Activated CD4-positive, alpha-beta memory T cell treated with anti-CD3 and anti-CD28 coated beads for 36 hours (primary cell): ENCODE results near the gene SUPT3H. TPM values are rescaled to one million over a fixed set of nuclear protein-coding genes. Genes with fewer than 3 reads are reported as not detected.

Experiments
- CTCF ChIA-PET: fragments of 350-600 bp; sonication (Branson Sonifier 250); formaldehyde crosslinking; loops from one replicate; lab custom pipeline; 2021; ENCODE audit warnings: antibody characterized with exemption, inconsistent platforms; lab: Charles Lee
- POLR2A ChIA-PET: fragments of 350-600 bp; sonication (Branson Sonifier 250); formaldehyde crosslinking; loops from one replicate; lab custom pipeline; 2021; ENCODE audit warnings: antibody characterized with exemption; lab: Charles Lee
- DNase-seq: peaks from one replicate; pipeline ENCODE4 v3.0.0-alpha.2; 2020
- H3K27ac Mint-ChIP-seq: one replicate; pipeline ENCODE4 v1.8.0; 2021; ENCODE audit warnings: mixed read lengths
- H3K27me3 Mint-ChIP-seq: one replicate; pipeline ENCODE4 v1.8.0; 2021; ENCODE audit warnings: mixed read lengths
- H3K36me3 Mint-ChIP-seq: one replicate; pipeline ENCODE4 v1.8.0; 2021; ENCODE audit warnings: mixed read lengths
- H3K4me1 Mint-ChIP-seq: one replicate; pipeline ENCODE4 v1.8.0; 2021; ENCODE audit warnings: low read depth, mixed read lengths
- H3K4me3 Mint-ChIP-seq: one replicate; pipeline ENCODE4 v1.8.0; 2021; ENCODE audit warnings: mild to moderate bottlenecking, mixed read lengths
- H3K9me3 Mint-ChIP-seq: one replicate; pipeline ENCODE4 v1.8.0; 2021; ENCODE audit warnings: mixed read lengths
- intact Hi-C: fragments of 100-400 bp; cut with micrococcal nuclease; formaldehyde crosslinking; loops from one replicate; pipeline ENCODE4 v1.15.1; 2023
- total RNA-seq, 2 experiments: library from RNA; stranded (reverse); gene quantifications; one replicate each; pipeline ENCODE4 v1.2.3, GENCODE V29; 2021

The SUPT3H gene
- total RNA-seq, 2 experiments from 2014 or later = 17.4 to 18.2 TPM

DNA sequence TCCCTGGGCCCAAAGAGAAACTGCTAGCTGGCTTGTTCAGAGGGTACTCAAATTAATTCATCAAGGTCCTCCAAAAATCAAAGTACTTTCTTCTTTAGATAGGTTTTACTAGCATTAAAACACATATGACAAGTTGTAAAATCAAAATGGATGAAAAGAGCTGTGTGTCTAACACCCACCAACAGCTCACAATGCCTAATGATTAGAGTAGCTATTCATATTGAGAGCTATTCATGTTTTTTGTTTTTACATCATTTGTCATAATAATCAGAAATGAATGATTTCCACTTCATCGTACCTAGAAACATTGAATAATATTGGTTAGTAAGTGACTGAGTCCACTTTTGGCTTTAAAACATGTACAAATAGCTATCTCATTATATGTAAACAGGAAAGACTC lies 339.5 kb downstream of the SUPT3H start:
- CTCF ChIA-PET = no interaction called here
- peaks cover 4% of the 10 kb centered on the region for H3K4me1 Mint-ChIP-seq
- intact Hi-C loops = no loop called here

DNA sequence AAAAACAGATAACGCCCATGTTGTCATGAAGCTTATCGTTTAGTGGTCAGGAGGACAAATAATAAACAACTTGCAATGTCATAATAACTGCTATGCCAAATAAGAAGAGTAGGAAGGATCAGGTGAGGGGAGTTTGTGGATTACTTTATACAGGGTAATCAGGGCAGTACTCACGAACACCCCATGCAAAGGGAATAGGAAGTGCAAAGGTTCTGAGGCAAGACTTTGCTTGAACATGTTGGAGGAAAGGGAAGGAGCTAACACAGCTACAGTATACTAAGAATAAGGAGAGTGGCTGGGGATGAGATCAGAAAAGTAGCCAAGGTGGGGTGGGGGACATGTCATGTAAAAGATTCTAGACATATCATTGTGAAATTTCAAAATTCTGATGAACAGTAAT lies 341.6 kb downstream of the SUPT3H start:
- no peak for DNase-seq
- ChIA-PET POLR2A (no interaction called here), CTCF (no interaction called here)
- H3K36me3 Mint-ChIP-seq = no peaks in the 10 kb centered on the region
- intact Hi-C loops = no loop called here
- no peak overlapping the region for H3K4me3 Mint-ChIP-seq
- no peaks in the 10 kb centered on the region for H3K27me3 Mint-ChIP-seq
- H3K4me1 Mint-ChIP-seq = peaks cover 4% of the 10 kb centered on the region
- no peak overlapping the region for H3K27ac Mint-ChIP-seq
- H3K9me3 Mint-ChIP-seq = no peaks in the 10 kb centered on the region

More for the DNA sequence above, 339.5 kb downstream of the SUPT3H start:
- POLR2A ChIA-PET = no interaction called here
- Mint-ChIP-seq H3K9me3 (no peaks in the 10 kb centered on the region), H3K27me3 (no peaks in the 10 kb centered on the region), H3K36me3 (no peaks in the 10 kb centered on the region), H3K27ac (no peak overlapping the region), H3K4me3 (no peak overlapping the region)
- no peak for DNase-seq

DNA sequence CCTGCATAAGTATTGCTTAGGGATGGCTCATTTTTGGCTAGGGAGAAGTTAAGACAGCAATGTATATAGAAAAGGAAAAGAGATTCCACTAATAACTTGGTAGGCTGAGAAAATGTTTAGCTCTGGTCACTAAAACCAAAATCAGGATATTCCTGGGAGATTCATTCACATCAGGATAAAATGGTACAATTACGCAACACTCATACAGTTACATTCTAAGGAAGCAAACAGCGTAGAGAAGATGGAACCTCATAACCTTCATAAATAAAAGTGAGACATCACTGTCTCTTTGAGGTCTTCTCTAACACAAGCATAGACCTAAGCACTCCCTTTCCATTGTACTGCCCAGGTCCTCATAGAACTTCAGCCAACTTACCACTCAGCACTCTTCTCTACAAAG lies 345.3 kb downstream of the SUPT3H start:
- H3K4me3 Mint-ChIP-seq = no peak overlapping the region
- intact Hi-C loops = no loop called here
- H3K27me3 Mint-ChIP-seq = no peaks in the 10 kb centered on the region
- peaks cover 6% of the 10 kb centered on the region for H3K36me3 Mint-ChIP-seq
- ChIA-PET CTCF (interaction anchor here (0.6 kb wide), 1 partner anchor 65 kb away, joined by 3 read pairs; no protein-coding TSS in a partner anchor), POLR2A (no interaction called here)
- no peak overlapping the region for H3K27ac Mint-ChIP-seq
- peaks cover 12% of the 10 kb centered on the region for H3K9me3 Mint-ChIP-seq
- no peaks in the 10 kb centered on the region for H3K4me1 Mint-ChIP-seq
- no peak for DNase-seq

DNA sequence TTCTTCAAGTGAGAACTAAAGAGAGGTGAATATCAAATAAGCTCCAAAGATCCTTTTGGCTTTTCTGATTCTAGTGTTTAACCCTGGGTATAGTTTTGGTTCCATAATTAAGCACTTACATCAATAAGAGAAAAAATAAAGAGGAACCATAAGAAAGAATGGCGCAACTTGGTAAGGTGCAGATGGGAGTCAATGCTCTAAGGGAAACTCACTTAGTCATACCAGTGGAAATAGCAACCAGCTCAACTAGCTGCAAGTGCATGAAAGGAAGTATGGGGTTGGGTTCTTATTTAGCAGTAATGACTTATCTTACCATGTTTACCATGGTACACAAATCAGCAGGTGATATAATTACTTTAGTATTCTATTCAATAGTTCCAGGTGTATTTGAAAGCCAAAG lies 346.1 kb downstream of the SUPT3H start:
- H3K4me1 Mint-ChIP-seq = no peaks in the 10 kb centered on the region
- CTCF ChIA-PET = no interaction called here
- intact Hi-C loops = no loop called here

DNA sequence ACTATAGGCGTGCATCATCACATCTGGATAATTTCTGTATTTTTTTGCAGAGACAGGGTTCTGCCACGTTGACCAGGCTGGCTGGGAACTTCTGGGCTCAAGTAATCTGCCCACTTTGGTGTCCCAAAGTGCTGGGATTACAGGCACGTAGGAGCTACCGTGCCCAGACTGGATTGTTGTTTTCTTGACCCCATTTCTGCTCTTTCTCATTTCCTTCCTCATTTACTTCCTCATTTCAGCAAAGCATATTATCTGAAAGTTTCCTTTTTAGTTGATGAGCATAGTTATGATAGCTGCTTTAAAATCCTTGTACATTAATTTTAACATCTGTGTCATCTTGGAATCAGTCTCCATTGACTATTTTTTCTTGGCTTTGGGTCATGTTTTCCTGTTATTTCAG lies 350.6 kb downstream of the SUPT3H start:
- Mint-ChIP-seq H3K4me1 (peaks cover 4% of the 10 kb centered on the region), H3K27me3 (no peaks in the 10 kb centered on the region), H3K9me3 (peaks cover 21% of the 10 kb centered on the region), H3K36me3 (peaks cover 12% of the 10 kb centered on the region), H3K4me3 (no peak overlapping the region), H3K27ac (no peak overlapping the region)
- intact Hi-C loops = no loop called here
- DNase-seq = no peak
- POLR2A ChIA-PET = no interaction called here
- CTCF ChIA-PET = interaction anchor here (1.0 kb wide), 1 partner anchor 371 kb away, joined by 4 read pairs; no protein-coding TSS in a partner anchor

More for the DNA sequence above, 346.1 kb downstream of the SUPT3H start:
- no peaks in the 10 kb centered on the region for H3K27me3 Mint-ChIP-seq
- peaks cover 16% of the 10 kb centered on the region for H3K9me3 Mint-ChIP-seq
- no peak overlapping the region for H3K4me3 Mint-ChIP-seq
- H3K36me3 Mint-ChIP-seq = peaks cover 8% of the 10 kb centered on the region
- no peak overlapping the region for H3K27ac Mint-ChIP-seq
- no peak for DNase-seq
- POLR2A ChIA-PET = no interaction called here

DNA sequence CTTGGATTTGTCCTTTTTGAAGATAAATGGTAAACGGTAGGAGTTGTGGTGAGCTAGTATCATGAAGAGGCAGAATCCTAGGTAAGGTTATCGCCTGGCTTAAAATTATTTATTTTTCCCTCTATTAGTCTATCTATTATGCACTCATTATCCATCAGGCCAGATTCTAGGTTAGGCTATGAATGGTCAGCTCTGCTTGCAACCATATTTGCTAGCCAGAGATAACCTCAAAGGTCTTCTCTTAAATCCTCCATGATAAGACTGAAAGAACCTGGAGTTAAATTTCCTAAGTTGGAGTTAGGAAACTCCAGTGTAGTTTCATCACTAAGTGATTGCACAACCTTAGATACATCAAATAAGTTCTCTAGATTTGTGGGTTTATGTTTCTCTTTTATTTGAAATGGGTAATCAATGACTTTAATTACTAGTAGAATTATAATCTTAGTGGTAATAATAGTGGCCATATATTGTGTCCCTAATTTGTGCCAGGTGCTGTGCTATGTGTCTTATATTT lies 351.7 kb downstream of the SUPT3H start:
- Mint-ChIP-seq H3K27ac (no peak overlapping the region), H3K4me3 (no peak overlapping the region), H3K4me1 (peaks cover 14% of the 10 kb centered on the region), H3K36me3 (peaks cover 12% of the 10 kb centered on the region), H3K9me3 (peaks cover 21% of the 10 kb centered on the region), H3K27me3 (no peaks in the 10 kb centered on the region)
- intact Hi-C loops = no loop called here
- ChIA-PET POLR2A (interaction anchor here (0.6 kb wide), 1 partner anchor 313 kb away, joined by 4 read pairs; no protein-coding TSS in a partner anchor), CTCF (no interaction called here)
- no peak for DNase-seq

DNA sequence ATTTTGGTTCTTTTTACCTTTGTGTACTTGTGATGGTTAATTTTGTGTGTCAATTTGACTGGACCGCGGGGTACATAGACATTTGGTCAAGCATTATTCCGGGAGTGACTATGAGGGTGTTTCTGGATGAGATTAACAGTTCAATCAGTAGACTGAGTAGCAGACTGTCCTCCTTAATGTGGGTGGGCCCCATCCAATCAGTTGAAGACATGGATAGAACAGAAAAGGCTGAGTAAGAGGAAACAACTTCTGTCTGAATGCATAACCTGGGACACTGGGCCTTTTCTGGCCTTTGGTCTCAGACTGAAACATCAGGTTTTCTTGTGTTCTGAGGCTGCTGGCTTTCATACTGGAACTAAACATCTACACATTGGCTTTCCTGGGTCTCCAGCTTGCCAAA lies 353.1 kb downstream of the SUPT3H start:
- CTCF ChIA-PET = no interaction called here
- DNase-seq = no peak
- Mint-ChIP-seq H3K9me3 (peaks cover 21% of the 10 kb centered on the region), H3K27ac (no peak overlapping the region), H3K27me3 (no peaks in the 10 kb centered on the region), H3K4me1 (peaks cover 15% of the 10 kb centered on the region), H3K4me3 (no peak overlapping the region), H3K36me3 (peaks cover 12% of the 10 kb centered on the region)
- intact Hi-C loops = no loop called here
- POLR2A ChIA-PET = no interaction called here

DNA sequence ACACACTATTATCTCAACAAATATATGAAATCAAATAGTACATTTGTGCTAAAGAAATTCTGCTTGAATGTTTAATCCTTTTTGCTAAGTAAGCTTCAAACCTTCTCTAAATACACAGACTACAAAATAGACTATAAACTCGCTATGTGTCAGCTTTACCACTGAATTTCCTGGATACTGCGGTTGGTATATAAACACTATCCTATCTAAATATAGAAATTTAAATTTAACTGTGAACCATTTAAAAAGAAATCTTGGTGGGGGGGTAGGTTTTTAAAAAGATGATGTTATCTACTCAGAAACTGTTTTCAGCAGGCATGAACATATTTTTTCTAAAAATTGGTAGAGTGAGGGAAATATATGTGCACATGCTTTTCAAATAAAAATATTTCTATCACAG lies 356.1 kb downstream of the SUPT3H start:
- Mint-ChIP-seq H3K27me3 (no peaks in the 10 kb centered on the region), H3K9me3 (peaks cover 6% of the 10 kb centered on the region), H3K36me3 (peaks cover 6% of the 10 kb centered on the region), H3K4me3 (no peak overlapping the region), H3K27ac (no peak overlapping the region), H3K4me1 (peaks cover 15% of the 10 kb centered on the region)
- POLR2A ChIA-PET = no interaction called here
- CTCF ChIA-PET = interaction anchor here (0.6 kb wide), 1 partner anchor 35 kb away, joined by 3 read pairs; no protein-coding TSS in a partner anchor
- intact Hi-C loops = no loop called here
- no peak for DNase-seq

DNA sequence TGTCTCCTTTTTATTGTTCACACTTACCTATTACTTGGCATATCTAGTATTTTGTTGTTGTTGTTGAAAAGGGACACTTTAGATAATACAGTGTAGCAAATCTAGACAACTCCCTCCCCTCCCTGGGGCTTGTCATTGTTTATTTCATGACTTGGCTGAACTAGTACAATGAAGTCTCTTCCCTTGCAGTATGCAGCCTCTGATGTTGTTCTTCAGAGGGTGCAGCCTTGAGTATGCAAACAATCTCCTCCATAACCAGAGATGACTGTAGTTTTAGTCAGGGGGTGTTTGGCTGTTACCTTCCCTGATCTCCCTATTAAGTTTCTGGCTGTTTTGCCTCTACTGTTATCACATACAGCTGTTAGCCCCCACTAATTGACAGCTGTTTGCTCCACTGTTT lies 365.0 kb downstream of the SUPT3H start:
- ChIA-PET CTCF (no interaction called here), POLR2A (no interaction called here)
- no peak overlapping the region for H3K4me3 Mint-ChIP-seq

DNA sequence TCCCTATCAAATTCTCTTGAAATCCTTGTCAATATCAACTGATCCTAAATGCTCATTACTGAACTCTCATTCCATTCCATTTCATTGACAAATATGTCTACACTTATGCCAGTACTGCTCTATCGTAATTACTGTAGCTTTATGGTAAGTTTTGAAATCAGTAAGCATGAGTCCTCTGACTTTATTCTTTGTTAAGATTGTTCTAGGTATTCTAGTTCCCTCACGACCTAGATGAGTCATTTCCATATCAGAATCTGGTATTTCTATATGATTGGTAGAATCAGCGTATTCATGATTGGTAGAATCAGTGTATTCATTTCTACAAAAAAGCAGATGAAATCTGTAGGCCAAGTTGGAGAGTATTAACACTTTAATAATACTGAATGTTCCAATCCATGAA lies 368.2 kb downstream of the SUPT3H start:
- POLR2A ChIA-PET = interaction anchor here (0.5 kb wide), 1 partner anchor 410 kb away, joined by 3 read pairs; no protein-coding TSS in a partner anchor

More for the DNA sequence above, 365.0 kb downstream of the SUPT3H start:
- Mint-ChIP-seq H3K36me3 (peaks cover 29% of the 10 kb centered on the region), H3K27me3 (no peaks in the 10 kb centered on the region), H3K4me1 (peaks cover 25% of the 10 kb centered on the region), H3K27ac (no peak overlapping the region), H3K9me3 (peaks cover 19% of the 10 kb centered on the region)
- DNase-seq = no peak
- intact Hi-C loops = no loop called here

DNA sequence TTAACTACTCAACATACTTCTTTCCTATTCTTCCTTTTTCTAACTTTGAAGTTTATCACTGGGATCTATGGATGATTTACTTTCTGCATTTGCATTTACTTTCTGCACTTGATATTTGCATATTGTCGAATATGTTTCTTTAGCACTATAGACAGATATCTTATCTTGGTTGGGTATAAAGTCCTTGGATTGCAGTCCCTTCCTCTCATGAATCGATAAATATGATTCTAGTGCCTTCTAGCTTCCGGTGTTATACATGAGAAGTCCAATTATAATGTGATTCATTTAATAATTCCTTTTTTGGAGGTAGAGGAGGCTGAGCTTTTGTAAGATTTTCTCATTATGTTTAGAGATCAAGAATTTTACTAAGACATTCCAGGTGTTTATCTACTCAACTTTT lies 370.8 kb downstream of the SUPT3H start:
- no peak overlapping the region for H3K4me3 Mint-ChIP-seq
- intact Hi-C loops = no loop called here
- ChIA-PET CTCF (no interaction called here), POLR2A (no interaction called here)
- peaks cover 15% of the 10 kb centered on the region for H3K36me3 Mint-ChIP-seq
- H3K27me3 Mint-ChIP-seq = no peaks in the 10 kb centered on the region
- H3K27ac Mint-ChIP-seq = no peak overlapping the region
- no peak for DNase-seq
- H3K4me1 Mint-ChIP-seq = peaks cover 35% of the 10 kb centered on the region
- peaks cover 10% of the 10 kb centered on the region for H3K9me3 Mint-ChIP-seq

More for the DNA sequence above, 368.2 kb downstream of the SUPT3H start:
- no peak for DNase-seq
- intact Hi-C loops = loop anchor here (1.0 to 2.0 kb wide), 5 partner anchors 8 to 701 kb away; no protein-coding TSS in a partner anchor
- Mint-ChIP-seq H3K36me3 (peaks cover 31% of the 10 kb centered on the region), H3K4me3 (no peak overlapping the region), H3K9me3 (peaks cover 19% of the 10 kb centered on the region), H3K27ac (peak overlapping the region; percentile 66), H3K4me1 (peaks cover 25% of the 10 kb centered on the region), H3K27me3 (no peaks in the 10 kb centered on the region)
- CTCF ChIA-PET = interaction anchor here (0.7 to 1.0 kb wide), 2 partner anchors 33 to 331 kb away, joined by 3 to 4 read pairs; no protein-coding TSS in a partner anchor

DNA sequence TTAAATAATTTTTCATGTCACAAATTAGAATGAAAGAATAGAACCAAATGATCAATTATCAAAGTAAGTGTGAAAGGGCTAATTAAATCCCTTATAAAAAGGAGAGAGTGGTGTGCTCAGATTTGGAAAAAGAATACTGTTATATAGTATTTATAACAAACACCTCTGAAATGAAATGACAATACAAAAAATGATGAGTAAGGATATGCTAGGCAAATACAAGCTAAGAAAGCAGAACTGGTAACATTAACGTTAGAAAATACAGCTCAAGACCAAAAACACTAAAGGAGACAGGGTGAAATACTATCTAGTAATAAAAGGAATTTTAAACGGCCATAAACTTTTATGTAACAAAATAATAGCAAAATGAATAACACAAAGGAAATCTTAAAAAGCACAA lies 373.8 kb downstream of the SUPT3H start:
- ChIA-PET CTCF (no interaction called here), POLR2A (no interaction called here)

DNA sequence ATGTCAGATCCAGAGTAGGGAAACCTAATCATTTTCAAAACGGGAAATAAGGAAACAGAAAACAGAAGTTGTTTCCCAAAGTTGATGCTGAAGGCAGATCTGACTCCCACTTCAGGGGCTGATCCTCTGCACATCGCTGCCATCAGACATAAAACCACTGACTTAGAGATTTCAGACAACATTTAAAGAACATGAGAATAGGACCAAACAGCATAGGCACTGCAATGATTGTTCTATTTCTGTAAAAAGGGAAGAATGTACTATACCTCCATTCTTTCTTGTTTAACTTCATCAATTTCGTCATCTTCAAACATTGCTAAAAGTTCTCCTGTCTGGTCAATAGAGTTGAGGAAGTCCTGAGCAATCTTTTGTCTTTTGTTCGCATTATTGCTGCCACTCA lies 374.3 kb downstream of the SUPT3H start:
- peaks cover 8% of the 10 kb centered on the region for H3K36me3 Mint-ChIP-seq
- no peak for DNase-seq
- no peak overlapping the region for H3K27ac Mint-ChIP-seq
- H3K9me3 Mint-ChIP-seq = no peaks in the 10 kb centered on the region
- H3K4me1 Mint-ChIP-seq = peaks cover 26% of the 10 kb centered on the region
- ChIA-PET CTCF (no interaction called here), POLR2A (no interaction called here)
- H3K4me3 Mint-ChIP-seq = no peak overlapping the region
- H3K27me3 Mint-ChIP-seq = no peaks in the 10 kb centered on the region
- intact Hi-C loops = no loop called here

More for the DNA sequence above, 373.8 kb downstream of the SUPT3H start:
- intact Hi-C loops = no loop called here
- Mint-ChIP-seq H3K4me3 (no peak overlapping the region), H3K36me3 (peaks cover 6% of the 10 kb centered on the region), H3K27me3 (no peaks in the 10 kb centered on the region), H3K27ac (no peak overlapping the region), H3K4me1 (peaks cover 30% of the 10 kb centered on the region), H3K9me3 (no peaks in the 10 kb centered on the region)
- DNase-seq = no peak
